ENCODE data around the gene SRSF8.

SRSF8 gene

DNA sequence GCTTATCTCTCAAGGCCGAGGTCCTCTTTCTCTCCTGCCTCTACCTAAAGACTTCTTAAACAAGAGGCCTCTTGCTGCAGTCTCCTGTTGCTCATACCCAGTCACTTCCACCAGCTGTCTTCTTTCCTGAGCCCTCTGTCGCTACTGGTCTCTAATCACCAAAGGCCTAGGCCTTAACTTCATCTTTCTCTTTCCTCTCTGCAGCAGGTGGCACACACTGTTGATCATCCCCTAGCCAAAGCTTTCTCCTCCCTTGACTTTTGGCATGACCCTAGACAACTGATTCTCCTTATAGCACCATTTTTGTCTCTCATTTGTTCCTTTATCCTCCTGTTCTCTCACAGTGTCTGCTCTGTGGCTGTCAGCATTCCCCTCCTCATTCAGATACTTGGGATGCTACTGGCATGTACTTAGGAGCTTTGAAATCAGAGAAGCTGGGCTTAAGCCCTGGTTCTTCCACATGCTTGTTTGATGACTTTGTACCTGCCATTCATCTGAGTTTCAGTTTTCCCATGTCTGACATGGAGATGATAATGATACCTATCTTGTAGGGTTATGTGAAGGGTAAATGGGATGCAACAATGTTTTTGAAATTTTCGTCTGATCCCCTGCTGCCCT, 45.3 kb downstream of the SRSF8 start:
- Histone ChIP-seq H3K27ac (no peak overlapping the region), H3K4me1 (peaks cover 0 to 56% (median 34%) of the 10 kb centered on the region in 4 donors), H3K36me3 (peaks cover 0 to 5% (median 4%) of the 10 kb centered on the region in 3 donors), H3K9me3 (no peaks in the 10 kb centered on the region), H3K27me3 (no peaks in the 10 kb centered on the region), H3K4me3 (no peak overlapping the region)
- TF ChIP-seq, protein P1, sequence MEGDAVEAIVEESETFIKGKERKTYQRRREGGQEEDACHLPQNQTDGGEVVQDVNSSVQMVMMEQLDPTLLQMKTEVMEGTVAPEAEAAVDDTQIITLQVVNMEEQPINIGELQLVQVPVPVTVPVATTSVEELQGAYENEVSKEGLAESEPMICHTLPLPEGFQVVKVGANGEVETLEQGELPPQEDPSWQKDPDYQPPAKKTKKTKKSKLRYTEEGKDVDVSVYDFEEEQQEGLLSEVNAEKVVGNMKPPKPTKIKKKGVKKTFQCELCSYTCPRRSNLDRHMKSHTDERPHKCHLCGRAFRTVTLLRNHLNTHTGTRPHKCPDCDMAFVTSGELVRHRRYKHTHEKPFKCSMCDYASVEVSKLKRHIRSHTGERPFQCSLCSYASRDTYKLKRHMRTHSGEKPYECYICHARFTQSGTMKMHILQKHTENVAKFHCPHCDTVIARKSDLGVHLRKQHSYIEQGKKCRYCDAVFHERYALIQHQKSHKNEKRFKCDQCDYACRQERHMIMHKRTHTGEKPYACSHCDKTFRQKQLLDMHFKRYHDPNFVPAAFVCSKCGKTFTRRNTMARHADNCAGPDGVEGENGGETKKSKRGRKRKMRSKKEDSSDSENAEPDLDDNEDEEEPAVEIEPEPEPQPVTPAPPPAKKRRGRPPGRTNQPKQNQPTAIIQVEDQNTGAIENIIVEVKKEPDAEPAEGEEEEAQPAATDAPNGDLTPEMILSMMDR (IDR thresholded peaks at IDR 0.05): no peak
- DNase-seq: no peak
- intact Hi-C loops (cut with DNase I; ENCODE audit: low total_unique reads): no loop called here

DNA sequence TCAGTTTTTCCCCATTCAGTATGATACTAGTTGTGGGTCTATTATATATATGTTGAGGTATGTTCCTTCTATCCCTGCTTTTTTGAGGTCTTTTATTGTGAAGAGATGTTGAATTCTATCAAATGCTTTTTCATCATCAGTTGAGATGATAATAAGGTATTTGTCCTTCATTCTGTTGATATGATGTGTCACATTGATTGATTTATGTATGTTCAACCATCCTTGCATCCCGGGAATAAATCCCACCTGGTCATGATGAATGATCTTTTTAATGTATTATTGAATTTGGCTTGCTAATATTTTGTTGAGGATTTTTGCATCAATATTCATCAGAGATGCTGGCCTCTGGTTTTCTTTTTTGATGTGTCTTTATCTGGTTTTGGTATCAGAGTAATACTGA, 48.9 kb downstream of the SRSF8 start:
- no peak for DNase-seq
- Histone ChIP-seq H3K27ac (no peak overlapping the region), H3K4me1 (peaks cover 0 to 38% (median 11%) of the 10 kb centered on the region in 4 donors), H3K9me3 (no peaks in the 10 kb centered on the region), H3K36me3 (no peaks in the 10 kb centered on the region), H3K27me3 (no peaks in the 10 kb centered on the region), H3K4me3 (no peak overlapping the region)
- TF ChIP-seq, protein P1 (IDR thresholded peaks at IDR 0.05): no peak
- intact Hi-C loops (cut with DNase I; ENCODE audit: low total_unique reads): no loop called here

DNA sequence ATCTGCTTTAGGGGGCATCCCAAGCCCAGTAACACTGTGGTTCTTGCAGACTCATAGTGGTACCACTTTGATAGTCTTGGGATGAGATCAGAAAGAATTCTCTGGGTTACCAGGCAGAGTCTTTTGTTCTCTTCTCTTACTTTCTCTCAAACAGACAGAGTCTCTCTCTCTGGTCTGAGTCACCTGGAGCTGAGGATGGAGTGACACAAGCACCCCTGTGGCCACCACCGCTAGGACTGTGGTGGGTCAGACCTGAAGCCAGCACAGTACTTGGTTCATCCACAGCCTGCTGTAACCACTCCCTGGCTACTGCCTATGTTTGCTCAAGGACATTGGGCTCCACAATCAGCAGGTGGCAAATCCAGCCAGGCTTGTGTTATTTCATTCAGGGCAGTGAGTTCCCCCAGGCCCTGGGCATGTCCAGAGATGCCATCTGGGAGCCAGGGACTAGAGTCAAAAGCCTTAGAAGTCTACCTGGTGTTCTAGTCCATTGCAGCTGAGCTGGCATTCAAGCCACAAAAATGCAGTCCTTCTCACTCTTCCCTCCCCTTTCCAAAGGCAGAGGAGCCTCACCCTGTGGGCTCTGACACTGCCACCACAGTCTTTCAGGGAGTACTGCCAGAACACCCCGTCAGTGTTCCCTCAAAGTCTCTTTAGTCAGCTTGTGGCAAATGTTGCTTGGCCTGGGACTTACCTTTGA, 52.8 kb downstream of the SRSF8 start:
- DNase-seq: no peak

More for the DNA sequence above, 52.8 kb downstream of the SRSF8 start:
- Histone ChIP-seq H3K4me1 (peaks cover 0 to 32% (median 9%) of the 10 kb centered on the region in 4 donors), H3K9me3 (no peaks in the 10 kb centered on the region), H3K27me3 (no peaks in the 10 kb centered on the region), H3K36me3 (no peaks in the 10 kb centered on the region), H3K27ac (no peak overlapping the region), H3K4me3 (no peak overlapping the region)
- intact Hi-C loops (cut with DNase I; ENCODE audit: low total_unique reads): no loop called here
- TF ChIP-seq, protein P1 (IDR thresholded peaks at IDR 0.05): no peak

All from tibial artery (tissue), 4 donors.